ENCODE results near the gene CDH11.

- TF ChIP-seq YY1 (IDR thresholded peaks at IDR 0.05; ENCODE audit: low read depth) (no peak), CREB1 (IDR thresholded peaks at IDR 0.05; ENCODE audit: low read depth) (no peak), REST (IDR thresholded peaks at IDR 0.05; ENCODE audit: low read depth) (no peak), MAX (IDR thresholded peaks at IDR 0.05) (no peak), EGR1 (IDR thresholded peaks at IDR 0.05) (no peak), FOXM1 (IDR thresholded peaks at IDR 0.05; ENCODE audit: borderline replicate concordance, low read depth) (no peak), TAF1 (IDR thresholded peaks at IDR 0.05; ENCODE audit: low read depth) (no peak), EP300 (IDR thresholded peaks at IDR 0.05; ENCODE audit: borderline replicate concordance) (no peak), RAD21 (IDR thresholded peaks at IDR 0.05; ENCODE audit: low read depth) (no peak)
Measured at GRCh38 chr16:65119435-65119834, 2.4 kb downstream of the CDH11 start.

Data from Ishikawa (cell line).